NCI-H2081 (cell line): ENCODE measurements around the gene SLC35E1.

Experiments
- DNase-seq, 2 experiments: peaks; one replicate each; lab custom pipeline; 2025; lab: John Stamatoyannopoulos, UW

The SLC35E1 gene

DNA sequence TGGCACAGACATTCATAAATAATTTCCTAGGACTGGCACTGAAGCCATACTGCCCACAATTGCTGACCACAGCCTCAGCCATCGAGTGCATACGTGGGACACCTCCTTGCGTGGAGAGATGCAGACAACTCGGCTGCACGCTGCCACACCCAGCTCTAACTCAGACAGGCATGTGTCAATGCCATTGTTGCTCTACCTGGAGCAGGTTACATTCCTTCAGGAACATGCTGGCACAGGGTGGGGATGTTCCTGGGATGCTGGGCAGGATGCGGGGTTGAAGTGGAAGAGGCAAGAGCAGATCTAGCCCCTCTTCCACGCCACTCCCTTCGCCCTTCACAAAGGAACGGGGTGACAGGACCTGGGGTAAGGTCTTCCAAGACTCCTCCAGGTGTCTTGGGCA is 24.2 kb upstream of the SLC35E1 start:
- DNase-seq = no peak

DNA sequence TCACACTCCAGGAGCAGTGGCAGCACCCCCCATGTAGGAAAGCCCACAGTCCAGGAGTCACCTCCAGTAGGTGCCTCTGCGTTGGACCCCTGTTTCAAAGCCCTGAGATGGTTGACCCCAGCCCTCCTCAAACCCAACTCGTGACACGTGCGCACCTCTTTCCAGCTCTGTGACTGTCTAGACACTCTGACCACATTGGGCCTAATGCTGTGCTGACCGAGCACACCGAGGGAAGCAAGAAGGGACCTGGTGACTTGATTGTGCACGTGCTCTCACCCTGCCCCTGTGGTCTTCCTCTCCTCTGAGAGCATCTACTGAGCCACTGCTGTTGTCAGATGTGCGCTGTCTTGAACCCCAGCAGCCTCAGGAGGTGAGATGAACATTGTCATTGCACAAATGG is 22.9 kb upstream of the SLC35E1 start:
- DNase-seq = no peak

DNA sequence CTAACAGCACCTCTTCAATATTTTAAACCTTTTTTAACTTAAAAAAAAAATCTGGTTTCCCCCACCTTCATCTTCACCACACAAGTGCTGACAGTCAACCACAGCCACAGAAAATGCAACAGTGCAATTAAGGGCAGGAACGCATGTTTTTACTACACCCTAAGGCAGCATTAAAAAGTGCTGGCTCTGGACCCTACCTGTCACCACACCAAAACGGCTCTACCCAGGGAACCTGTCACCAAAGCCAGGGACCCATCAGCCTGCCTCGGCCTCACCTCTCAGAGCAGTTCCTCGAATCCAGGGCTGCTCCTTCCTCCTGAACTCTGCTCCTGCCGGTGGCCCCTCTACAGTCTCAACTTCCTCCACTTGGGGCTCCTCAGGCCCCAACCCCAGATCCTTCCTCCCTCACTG is 22.5 kb upstream of the SLC35E1 start:
- DNase-seq = no peak

DNA sequence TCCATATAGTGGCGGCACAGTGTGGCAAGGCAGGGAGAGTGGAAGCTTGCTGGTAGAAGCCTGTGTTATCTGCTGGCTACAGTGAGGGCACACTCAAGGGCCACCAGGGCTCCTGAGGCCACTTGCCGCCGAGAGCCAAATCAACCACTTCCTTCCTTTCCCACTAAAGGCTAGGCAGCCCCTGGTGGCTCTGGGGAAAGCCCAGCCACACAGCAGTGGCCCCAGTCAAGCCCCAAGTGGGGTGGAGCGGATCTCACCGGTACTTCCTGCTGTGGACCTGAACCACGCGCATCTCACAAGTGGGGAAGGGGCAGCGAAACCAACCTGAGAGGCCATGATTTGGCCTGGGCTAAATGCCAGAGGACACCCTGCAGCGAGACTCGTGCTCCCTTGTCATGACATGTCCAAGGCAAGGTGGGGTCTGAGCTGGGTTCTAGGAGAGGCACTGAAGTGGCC is 21.9 kb upstream of the SLC35E1 start:
- no peak for DNase-seq

DNA sequence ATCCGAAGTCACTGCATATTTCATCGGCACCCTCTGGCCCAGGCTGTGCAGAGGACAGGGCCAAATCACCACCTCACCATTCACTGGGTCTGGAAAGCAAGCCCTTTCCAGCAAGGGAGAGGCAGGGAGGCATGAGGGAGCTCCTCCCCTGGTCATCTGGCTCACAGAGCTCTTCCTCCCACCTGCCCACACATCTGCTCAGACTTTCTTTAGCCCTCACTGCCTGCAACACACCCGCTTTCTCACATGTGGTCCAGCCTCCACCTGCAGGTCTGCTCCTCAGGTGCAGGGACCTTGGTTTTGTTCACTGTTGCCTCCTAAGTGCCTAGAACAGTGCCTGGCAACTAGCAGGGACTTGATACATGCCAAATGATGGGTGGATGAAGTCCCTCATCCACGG is 21.0 kb upstream of the SLC35E1 start:
- DNase-seq = no peak

DNA sequence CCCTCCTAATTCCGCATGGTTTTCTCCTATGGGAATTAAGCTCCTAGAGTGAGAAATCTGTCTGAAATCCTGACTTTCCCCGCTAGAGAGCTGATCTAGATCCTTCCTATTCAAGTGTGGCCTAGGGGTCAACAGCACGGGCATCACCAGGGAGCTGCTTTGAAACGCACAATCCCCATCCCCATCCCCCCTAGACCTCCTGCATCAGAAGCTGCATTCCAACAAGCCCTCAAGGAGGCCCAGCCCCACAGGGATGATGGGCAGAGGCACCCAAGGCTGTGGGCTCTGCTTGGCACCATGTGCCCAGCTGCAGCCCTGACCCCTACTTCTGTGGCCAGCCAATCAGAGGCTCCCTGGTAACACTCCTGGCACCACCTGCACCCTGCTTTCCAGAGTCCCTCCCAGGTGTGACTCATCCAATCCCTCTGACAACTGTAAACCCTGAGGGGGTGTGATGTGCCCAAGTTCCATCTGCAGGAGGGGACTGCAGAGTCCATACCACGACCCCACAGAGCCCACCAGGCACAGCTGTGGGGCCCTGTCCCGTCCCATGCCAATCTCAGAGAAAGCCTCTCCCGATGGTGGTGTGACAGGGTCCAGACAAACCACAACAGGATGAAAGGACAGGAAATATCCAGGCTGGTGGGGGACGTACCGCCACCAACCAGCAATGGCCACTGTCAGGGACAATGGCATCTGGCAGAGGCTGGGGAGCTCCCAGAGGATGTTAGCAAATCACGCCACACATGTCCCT is 19.8 kb upstream of the SLC35E1 start:
- DNase-seq = no peak

DNA sequence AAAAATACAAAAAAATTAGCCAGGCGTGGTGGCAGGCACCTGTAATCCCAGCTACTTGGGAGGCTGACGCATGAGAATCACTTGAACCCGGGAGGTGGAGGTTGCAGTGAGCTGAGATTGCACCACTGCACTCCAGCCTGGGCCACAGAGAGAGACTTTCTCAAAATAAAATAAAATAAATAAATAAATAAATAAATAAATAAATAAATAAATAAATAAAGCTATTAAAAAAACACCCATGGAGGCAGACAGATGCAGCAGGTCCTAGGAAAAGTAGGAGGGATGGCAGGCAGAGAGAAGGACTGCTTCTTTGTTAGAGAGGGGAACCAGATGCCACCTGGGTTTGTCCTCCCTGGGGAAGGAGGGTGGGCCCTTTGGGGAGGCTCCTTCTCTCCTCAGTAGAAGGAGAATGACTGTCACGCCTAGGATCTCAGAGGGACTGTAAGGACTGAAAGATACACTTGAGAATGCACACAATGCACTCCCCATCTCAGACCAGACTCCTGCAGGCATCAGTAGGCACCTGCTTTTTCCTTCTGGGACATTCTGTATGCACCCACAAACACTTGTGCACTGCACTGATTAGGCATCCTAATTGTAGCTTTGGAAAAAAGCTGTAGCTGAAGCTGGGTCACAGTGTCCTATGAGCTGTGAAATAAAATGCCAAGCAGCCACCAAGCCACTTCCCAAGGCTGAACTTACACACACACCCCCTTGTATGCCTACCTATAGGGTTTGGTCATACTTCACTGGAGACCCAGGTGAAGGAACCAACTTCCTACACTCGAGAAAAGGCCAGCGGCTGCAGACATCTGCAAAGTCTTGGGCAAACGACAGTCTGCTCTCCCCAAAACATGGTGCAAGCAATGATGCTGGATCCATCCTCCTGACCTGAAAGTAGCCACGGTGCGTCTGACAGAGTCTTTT is 18.9 kb upstream of the SLC35E1 start:
- DNase-seq = no peak

DNA sequence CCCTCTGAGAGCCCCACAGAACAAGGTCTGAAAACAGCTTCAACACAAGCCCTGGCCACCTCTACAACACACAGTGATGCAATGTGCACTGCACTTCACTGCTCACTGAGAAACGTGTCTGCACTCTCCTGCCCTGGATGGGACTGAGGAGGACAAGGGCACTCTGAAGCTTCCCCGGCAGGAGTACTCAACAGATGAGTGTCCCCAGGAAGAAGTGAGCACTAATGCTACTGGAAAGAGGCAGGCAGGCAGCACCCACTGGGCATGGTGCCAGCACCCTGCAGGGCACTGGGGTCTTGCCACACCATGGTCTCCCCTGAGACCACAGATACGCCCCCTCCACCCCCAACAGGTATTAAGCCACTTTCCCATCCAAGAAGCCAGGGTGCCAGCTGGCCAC is 17.7 kb upstream of the SLC35E1 start:
- peak in 1 of 2 experiments; percentile 41 for DNase-seq

DNA sequence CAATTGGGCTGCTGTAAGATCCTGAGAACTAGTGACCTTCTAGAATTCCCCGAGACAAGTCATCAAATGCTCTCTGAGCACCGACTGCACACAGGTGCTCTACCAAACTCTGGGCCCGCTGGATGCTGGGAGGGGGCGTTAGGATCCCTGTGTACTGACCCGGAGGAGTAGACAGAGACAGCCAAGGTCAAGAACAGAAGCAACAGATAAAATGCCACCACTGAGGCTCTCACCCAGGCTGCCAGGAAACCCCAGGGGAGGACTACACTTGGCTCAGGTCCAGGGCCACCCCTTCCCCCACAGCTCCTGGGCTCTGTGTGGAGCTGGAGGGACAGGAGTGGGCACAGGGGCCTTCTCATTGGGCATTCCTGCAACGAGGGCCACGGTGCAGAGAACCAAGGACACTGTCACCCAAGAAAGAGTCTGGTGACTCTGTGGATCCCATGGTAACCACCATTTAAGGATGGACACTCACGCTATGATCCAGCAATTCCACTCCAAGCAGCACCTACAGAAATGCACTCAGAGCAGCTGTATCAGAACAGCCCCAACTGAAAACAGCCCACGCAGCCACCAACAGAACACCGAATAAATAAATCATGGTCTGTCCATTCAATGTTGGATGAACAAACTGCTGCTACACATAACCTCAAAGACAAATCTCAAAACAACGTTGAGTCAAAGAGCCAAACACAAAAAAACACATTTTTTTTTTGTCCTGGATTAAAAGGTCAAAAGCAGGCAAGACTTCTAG is 16.8 kb upstream of the SLC35E1 start:
- no peak for DNase-seq

DNA sequence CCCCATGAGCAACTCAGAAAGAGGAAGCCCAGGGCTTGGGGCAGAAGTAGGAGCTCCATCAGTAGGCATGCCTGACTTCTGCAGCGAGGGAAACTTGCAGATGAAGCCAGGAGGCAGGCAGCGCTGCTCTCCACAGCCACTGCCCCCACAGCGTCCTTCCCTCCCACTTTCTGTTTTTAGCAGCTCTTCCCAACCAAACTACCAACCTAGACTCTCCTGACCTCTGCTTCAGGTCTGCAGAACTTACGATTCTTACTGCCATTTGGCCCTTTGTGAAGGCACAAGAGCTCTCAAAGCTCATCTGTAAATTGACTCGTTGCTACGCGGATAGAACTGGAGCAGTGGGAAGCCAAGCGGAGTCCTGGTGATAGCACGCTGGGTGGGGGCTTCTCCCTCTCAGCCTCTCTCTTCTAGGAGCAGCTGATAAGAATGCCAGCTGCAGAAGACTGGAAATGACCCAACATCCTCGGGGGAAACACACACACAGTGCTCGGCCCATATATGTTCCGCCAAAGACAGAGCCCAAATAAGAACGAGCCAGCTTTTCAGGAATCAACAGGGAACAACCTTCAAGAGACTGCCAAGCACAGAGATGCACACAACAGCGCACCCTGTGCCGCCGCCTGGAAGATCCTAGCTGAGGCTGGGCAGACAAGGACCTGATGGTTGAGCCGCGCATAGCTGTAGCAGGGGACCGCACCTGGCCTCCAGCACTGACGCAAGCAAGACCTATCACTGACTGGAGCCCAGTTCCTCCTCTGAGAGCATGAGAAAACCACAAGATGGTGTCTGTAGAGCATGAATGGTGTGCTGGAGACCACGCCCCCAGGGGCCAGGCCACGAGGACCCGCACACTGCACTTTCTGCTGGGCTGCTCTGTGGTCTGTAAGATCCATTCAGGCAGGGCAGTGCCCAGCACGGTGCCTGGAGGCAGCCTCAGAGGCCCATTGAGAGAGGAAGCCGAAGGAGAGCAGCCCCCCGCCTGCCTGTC is 15.9 kb upstream of the SLC35E1 start:
- peak in 1 of 2 experiments; percentile 18 for DNase-seq

DNA sequence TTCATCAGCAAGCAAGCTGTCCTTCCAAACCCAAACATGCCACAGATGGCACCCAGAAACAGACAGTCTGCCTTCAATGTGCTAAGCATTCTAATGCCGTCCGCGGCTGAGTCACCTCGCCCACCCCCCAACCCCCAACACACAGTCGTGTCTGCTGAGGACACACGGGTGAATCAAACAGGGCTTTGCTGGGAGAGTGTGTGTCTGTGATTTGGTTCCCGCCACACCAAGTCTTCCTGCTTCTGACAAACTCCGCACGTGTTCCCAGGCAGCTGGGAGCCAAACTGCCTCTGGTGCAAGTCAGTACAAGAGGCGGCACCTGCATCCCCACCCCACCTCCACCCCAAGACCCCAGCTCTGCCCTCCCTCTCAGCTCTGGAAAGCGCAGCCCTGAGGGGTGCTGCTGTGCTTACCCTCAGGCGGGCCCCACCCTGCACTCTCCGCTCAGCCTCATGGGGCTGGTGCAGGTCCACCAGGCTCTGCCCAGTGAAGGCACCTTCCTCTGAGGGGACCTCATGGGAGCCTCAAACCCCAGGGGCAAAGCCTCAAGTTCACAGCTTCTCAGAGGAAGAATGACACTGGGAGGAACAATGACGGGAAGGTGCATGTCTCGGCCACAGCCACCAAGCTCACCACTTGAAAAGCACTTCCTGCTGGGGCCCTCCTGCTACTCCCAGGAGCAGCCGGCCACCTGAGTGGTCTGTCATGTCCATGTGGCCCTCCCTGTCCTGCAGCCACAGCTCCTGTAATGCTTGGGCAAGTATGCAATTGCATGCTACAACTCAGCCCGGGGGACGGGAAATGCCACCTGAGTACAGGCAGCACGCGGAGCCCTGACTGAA is 15.0 kb upstream of the SLC35E1 start:
- no peak for DNase-seq

DNA sequence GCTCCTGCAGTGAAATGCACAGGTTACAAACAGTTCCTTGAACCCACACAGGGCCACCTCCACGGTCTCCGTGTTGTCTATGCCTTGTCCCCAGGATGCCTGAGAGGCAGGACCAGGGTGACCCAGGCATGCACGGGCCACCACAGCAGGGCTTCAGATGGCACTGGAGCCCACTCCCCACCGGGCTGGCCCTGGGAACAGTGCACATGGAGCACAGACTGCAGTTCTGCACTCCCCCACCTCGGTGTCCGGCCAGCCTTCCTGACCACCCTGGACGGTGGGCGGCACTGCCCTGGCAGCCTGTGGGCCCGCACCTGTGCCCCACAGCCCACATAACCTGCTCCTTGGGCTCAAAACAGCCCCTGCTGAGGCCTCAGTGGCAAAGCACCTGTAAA is 14.3 kb upstream of the SLC35E1 start:
- DNase-seq = no peak

DNA sequence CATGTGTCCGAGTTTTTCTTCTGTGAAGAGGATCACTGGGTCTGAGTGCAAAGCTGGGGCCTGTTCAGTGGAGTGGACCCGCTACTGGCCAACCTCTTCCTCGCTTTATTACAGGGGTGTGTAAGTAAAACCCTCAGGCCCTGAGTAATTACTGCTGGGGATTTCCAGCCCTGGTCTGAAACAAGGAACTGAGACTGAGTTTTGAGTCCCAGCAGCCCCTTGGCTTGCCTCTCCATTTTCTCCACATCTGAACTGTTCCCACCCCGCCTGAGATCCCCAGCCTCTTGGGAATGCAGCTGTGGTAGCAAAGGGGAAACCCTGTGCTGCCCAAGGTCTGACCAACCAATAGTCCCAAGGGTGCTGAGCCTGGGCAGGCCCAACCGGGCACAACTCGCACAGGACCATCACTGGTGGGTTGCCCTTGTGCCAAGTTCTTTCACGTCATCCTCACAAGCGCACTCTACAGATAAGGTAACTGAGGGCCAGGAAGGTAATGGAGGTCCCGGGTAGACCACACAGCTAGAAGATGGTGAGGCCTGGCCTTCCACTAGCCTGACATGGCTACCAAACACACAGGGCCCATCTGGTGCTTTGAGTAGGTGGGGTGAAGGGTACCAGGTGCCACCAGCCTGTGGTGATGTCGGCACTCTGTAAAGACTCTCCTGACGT is 13.7 kb upstream of the SLC35E1 start:
- DNase-seq = no peak

DNA sequence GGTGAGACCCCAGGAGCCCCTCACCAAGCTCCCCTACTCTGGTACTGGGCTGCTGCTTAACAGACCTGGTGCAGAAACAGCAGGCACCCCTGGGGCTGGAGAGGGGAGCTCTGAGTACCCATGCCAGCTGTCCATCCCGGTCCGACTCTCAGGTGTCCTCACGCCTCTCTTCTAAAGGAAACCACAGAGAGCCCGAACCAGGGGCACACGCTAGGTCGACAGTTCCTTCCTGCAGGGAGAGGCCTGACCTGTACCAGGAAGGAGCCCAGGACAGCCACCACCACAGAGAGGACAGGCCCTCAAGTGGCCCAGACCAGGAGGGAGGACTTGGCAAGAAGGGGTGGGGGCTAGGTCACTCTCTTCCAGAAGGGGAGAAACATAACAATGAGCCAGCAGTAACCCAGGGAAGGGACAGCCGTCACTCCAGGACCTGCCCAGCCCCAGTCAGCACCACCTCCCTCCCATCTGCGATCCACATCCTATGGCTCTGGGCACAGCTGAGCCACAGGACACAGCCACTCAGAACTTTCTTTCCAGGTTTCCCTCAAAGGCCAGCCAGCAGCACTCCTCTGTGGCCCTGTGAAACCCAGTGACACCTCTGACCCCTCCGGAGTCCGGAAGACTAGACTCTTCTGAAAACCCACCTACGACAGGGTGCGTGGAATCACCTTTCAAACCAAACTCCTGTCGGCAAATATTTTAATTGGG is 13.0 kb upstream of the SLC35E1 start:
- DNase-seq = no peak

DNA sequence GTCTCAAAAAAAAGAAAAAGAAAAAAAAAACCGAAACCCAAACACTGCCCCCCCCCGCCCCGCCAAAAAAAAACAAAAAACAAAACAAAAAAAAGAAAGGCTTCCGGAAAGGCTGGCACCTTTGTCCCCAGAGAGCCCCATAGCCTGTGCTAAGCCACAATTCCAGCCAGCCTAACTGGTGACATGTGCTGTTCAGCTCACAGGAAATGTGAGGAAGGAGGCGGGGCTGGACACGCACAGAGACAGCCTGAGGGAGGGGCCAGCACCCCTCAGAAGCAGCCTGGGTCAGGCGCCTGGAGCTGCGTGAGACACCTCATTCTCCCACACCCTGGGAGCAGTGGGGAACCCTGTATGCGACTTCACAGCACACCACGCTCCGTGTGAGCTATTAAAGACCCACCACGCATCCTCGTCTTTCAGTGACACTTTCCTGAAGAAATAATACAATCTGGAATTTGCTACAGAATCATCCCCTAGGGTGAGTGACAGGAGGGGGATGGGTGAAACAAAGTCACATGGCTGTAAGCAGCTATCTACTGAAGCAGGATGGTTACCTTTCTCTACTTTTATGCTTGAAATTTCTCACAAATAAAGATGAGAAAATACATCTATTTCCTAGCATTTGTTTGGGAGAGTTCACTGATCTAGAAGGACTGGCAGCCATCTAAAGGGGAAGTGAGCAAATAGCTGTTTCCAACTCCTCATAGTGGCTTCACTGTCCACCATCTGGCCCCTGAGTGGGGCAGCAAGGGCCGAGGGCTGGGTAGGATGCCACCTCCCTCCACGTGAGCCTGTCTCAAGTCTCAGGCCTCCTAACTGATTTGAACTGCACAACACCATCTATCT is 12.3 kb upstream of the SLC35E1 start:
- DNase-seq = peak; percentile 63 to 78

DNA sequence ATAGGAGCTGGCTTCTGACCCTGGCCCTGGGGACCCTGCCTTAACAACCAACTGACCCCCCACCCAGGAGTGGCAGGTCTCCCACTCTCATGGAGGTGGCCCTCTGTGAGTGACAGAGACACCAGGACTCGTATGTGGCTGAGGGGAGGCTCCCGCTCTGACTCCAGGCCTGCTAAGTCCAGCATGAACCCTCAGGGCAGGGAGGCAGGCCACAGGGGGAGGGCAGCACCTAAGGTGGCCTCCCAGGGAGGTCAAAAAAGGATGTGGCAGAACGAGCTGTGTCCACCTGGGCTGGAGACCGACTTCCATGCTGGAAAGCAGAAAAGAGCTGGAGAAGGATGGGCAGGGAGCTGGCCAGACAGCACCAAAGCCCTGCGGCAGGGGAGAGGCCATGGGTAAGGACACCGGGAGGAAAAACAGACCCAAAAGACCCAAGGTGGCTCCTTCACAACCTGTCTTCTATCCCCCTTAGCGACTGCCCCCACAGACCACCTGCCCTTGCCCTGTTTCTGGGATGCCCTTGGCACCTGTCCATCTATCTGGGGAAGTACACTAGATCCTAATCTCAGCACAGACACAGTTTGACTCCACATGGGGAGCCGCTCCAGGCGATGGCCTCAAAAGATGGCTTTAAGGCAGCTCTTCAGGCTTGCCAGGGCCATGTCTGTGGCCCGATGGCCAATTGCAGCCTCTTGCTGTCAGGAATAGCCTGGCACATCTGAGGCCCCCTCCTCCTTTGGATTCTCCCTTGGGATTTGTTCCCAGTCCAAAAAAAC is 10.5 kb upstream of the SLC35E1 start:
- no peak for DNase-seq

DNA sequence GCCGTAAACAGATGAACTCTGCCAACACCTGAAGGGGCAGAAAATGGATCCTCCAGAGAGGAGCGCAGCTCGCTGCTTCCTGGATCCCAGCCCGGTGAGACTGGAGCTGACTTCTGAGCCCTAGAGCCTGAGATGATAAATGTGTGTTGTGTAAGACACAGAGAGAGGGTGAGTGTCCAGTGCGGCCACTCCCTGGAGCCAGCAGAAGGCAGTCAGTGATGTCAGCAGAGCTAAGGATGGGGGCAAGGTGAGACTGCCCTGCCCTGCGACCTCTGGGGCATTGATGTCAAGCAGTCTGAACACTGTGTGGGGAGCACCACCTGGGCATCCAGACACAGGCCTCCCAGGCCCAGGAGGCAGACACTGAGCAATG is 9.7 kb upstream of the SLC35E1 start:
- no peak for DNase-seq
